HL-60 (cell line): ENCODE results near the gene STX12.

ENCODE experiments used
- DNase-seq, 2 experiments: peaks; one replicate each; pipeline ENCODE4 v3.0.0-alpha.2; 2010 to 2020; ENCODE audit warnings: low read depth in 1 of 2, low spot score in 1 of 2
- H3K27ac ChIP-seq: fragments of 250-450 bp; sonication (Bioruptor Pico); replicated peaks from 2 replicates; pipeline ENCODE4 v1.5.1; 2020; ENCODE audit warnings: mild to moderate bottlenecking, moderate library complexity
- H3K27me3 ChIP-seq: fragments of 250-450 bp; sonication (Bioruptor Pico); 2 replicates; pipeline ENCODE4 v1.5.1; 2021; ENCODE audit warnings: mild to moderate bottlenecking, moderate library complexity; ENCODE audit not compliant: insufficient read depth, poor library complexity, severe bottlenecking
- H3K4me3 ChIP-seq: replicated peaks from 2 replicates; pipeline ENCODE4 v1.5.1; 2011; ENCODE audit warnings: mild to moderate bottlenecking, control low read depth, low read length; ENCODE audit not compliant: insufficient read depth
- GABPA ChIP-seq: IDR thresholded peaks from 2 replicates; pipeline ENCODE4 v1.6.1; 2012; ENCODE audit warnings: low read depth
- POLR2AphosphoS5 ChIP-seq: IDR thresholded peaks from 2 replicates; pipeline ENCODE4 v1.6.1; 2012; ENCODE audit warnings: low read depth
- SPI1 ChIP-seq: IDR thresholded peaks from 2 replicates; pipeline ENCODE4 v1.6.1; 2012; ENCODE audit warnings: low read depth, mild to moderate bottlenecking, borderline replicate concordance
- TF ChIP-seq, protein P1 (sequence below): IDR thresholded peaks from one replicate; pipeline ENCODE4 v1.5.1; 2011; ENCODE audit warnings: low read length, control low read depth, inconsistent platforms; ENCODE audit not compliant: insufficient read depth
- TF ChIP-seq, protein P2 (sequence below): IDR thresholded peaks from 2 replicates; pipeline ENCODE4 v1.6.1; 2012; ENCODE audit warnings: low read depth; ENCODE audit not compliant: insufficient replicate concordance

The STX12 gene

DNA sequence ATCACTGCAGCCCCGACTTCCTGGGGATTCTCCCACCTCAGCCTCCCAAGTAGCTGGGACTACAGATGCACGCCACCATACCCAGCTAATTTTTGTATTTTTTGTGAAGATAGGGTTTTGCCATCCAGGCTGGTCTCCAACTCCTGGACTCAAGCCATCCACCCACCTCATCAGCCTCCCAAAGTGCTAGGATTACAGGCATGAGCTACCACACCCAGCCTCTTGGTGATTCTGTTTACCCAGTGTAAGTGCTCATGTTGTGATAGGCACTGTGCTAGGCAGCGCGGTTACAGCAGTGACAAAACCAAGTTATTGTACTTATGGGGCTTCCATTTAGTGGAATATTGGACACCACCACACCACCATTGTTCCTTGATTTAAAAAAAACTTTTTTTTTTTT lies 9.7 kb upstream of the STX12 start:
- Histone ChIP-seq H3K27me3 (no peaks in the 10 kb centered on the region), H3K4me3 (no peak overlapping the region), H3K27ac (no peak overlapping the region)
- no peak for DNase-seq
- TF ChIP-seq, protein P1, sequence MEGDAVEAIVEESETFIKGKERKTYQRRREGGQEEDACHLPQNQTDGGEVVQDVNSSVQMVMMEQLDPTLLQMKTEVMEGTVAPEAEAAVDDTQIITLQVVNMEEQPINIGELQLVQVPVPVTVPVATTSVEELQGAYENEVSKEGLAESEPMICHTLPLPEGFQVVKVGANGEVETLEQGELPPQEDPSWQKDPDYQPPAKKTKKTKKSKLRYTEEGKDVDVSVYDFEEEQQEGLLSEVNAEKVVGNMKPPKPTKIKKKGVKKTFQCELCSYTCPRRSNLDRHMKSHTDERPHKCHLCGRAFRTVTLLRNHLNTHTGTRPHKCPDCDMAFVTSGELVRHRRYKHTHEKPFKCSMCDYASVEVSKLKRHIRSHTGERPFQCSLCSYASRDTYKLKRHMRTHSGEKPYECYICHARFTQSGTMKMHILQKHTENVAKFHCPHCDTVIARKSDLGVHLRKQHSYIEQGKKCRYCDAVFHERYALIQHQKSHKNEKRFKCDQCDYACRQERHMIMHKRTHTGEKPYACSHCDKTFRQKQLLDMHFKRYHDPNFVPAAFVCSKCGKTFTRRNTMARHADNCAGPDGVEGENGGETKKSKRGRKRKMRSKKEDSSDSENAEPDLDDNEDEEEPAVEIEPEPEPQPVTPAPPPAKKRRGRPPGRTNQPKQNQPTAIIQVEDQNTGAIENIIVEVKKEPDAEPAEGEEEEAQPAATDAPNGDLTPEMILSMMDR: no peak
- no peak for TF ChIP-seq SPI1

DNA sequence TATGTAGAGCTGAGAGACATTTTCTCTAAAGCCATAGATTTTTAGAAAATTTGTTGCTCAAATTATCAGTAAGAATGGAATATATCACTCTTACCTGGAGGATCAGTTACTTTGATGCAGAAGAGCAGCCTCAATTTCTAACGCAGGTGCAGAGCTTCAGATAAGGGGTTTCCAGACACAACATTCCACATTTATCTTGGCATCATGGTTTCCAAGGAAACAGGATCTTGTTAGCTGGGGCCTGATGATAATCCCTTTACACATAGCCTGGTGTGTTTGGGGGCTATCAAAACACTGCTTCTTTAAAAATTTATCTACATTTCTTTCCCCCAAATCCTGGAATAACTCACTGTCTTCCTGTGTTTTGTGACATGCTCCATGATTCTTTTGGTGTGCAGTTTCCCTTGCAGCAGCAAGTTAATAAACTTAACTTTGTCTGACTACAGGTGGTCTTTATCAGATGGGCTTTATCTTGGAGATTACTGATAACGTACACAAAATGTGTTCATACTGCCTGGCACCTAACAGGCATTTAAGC lies 2.7 kb upstream of the STX12 start:
- H3K27me3 ChIP-seq: no peaks in the 10 kb centered on the region
- no peak for DNase-seq
- no peak overlapping the region for H3K27ac ChIP-seq
- no peak overlapping the region for H3K4me3 ChIP-seq
- TF ChIP-seq, protein P1: no peak
- TF ChIP-seq POLR2AphosphoS5 (no peak), GABPA (no peak)

DNA sequence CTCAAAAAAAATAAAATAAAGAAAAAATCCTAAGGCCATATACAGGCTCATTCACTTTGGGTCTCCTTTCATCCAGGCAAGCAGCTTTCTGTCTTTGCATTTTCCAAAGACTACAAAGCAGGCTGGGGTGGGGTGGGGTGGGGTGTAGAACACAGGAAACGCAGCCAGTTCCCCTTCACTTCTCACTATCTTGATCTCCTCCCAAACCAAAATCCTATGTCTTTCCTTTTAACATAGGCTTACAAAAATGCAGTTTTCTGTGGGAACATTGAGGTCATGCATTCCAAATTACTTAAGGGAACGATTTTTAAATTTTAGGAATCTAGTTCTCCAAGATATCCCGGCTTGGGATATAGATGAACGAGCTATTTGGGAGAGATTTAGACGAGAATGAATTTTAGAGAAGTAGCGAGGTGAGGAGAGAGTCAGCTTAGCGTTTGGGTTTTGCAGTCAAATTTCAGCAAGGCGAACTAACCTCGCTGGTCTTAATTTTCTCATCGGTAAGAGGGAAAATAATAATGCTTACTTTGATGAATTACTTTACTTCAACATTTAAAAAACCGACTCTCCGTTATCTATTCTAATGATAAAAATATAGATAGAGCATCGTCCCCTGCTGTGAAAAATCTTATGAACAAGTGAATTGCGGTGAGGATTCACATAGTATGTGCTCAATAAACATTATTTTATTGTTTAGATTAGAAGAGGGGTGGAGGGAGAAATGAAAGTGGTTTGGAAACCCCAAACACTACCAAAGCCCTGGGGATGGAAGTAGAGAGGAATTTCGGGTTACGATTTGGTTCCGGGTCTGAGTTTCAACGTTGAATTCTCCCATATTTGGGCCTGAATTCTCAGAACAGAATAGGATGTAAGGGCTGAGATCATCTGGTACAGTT lies 735 bp upstream of the STX12 start:
- Histone ChIP-seq H3K4me3 (peak overlapping the region; percentile 100), H3K27ac (peak overlapping the region; percentile 13; the same call in 1 of the 2 replicates)
- no peak for TF ChIP-seq POLR2AphosphoS5
- TF ChIP-seq, protein P2, sequence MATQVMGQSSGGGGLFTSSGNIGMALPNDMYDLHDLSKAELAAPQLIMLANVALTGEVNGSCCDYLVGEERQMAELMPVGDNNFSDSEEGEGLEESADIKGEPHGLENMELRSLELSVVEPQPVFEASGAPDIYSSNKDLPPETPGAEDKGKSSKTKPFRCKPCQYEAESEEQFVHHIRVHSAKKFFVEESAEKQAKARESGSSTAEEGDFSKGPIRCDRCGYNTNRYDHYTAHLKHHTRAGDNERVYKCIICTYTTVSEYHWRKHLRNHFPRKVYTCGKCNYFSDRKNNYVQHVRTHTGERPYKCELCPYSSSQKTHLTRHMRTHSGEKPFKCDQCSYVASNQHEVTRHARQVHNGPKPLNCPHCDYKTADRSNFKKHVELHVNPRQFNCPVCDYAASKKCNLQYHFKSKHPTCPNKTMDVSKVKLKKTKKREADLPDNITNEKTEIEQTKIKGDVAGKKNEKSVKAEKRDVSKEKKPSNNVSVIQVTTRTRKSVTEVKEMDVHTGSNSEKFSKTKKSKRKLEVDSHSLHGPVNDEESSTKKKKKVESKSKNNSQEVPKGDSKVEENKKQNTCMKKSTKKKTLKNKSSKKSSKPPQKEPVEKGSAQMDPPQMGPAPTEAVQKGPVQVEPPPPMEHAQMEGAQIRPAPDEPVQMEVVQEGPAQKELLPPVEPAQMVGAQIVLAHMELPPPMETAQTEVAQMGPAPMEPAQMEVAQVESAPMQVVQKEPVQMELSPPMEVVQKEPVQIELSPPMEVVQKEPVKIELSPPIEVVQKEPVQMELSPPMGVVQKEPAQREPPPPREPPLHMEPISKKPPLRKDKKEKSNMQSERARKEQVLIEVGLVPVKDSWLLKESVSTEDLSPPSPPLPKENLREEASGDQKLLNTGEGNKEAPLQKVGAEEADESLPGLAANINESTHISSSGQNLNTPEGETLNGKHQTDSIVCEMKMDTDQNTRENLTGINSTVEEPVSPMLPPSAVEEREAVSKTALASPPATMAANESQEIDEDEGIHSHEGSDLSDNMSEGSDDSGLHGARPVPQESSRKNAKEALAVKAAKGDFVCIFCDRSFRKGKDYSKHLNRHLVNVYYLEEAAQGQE: no peak
- TF ChIP-seq SPI1: no peak
- TF ChIP-seq, protein P1: no peak
- no peak for TF ChIP-seq GABPA

DNA sequence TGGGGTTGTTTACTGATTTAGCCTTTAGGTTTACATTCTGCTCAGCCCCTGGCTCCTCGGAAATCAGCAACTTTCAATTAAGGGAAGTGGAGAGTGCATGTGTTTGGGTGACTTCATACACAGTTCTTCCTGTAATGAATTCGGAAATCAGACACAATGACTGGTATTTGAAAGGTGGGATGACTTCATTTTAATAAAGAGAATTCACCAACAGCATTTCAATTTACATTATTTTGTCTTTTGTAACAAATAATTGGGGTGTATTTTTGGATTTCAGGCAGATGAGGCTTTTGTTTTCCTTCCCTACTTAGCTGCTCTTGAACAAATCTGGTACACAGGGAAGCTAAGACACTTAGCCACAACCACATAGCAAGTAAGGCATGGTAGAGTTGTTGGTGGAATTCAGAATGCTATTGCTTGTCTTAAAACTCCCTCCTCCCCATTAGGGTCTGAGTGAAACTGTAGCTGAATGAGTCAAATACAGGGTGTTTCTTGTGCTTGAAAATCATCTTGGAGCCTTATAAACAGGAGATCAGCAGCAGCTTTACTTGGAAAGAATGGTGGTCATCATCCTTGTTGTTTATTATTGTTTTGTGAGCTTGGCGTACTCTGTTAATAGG lies 917 bp downstream of the STX12 start:
- TF ChIP-seq SPI1: peak; percentile 94
- TF ChIP-seq, protein P2: no peak
- Histone ChIP-seq H3K4me3 (peak overlapping the region; percentile 100), H3K27ac (peak overlapping the region; percentile 54), H3K27me3 (no peaks in the 10 kb centered on the region)
- DNase-seq: peak in 1 of 2 experiments; percentile 43

More for the DNA sequence above, 735 bp upstream of the STX12 start:
- H3K27me3 ChIP-seq: no peaks in the 10 kb centered on the region
- DNase-seq: no peak
